ENCODE data around the gene PPIH. TPM values are rescaled to one million over a fixed set of nuclear protein-coding genes. Genes with fewer than 3 reads are reported as not detected.

Gene PPIH
- total and polyA plus RNA-seq, 2 of the 13 experiments (the other 11 are each of a cell fraction or from before 2014, with no cell fraction given): 29.9 to 72.6 TPM

DNA sequence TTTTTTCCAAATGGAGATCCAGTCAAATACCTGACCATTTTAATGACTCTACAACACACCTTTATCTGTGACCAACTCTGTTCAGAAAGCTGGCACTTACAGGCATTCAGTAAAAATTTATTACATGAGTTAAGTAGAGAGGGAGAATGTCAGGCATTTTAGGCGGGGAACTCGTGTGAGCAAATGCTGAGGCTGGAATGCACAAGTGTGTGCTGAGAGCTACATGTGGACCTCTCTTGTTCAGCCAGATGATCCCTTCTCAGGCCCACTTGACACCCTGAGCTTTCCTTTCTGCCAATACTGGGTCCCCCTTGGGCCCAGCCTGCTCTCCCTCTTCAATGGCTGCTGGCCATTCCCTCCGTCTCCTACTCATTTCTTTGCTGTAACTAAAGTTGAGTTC is 11.7 kb downstream of the PPIH start:
- WGBS (ENCODE audit: low lambda C conversion rate): 97% methylated on average over 3 of the region's 3 CpGs
- TF ChIP-seq ZNF296 (CRISPR knock-in tag; conservative IDR thresholded peaks at IDR 0.05) (no peak), NR2F2 (IDR thresholded peaks at IDR 0.05; ENCODE audit: borderline replicate concordance, low read depth) (no peak), CHCHD3 (CRISPR knock-in tag; IDR thresholded peaks at IDR 0.05) (no peak), NRL (CRISPR knock-in tag; IDR thresholded peaks at IDR 0.05; ENCODE audit: borderline replicate concordance) (no peak), ZNF280B (CRISPR knock-in tag; IDR thresholded peaks at IDR 0.05; ENCODE audit: borderline replicate concordance) (no peak), RFX3 (CRISPR knock-in tag; IDR thresholded peaks at IDR 0.05) (no peak), SMAD1 (CRISPR knock-in tag; IDR thresholded peaks at IDR 0.05; ENCODE audit: borderline replicate concordance, low read depth) (no peak), ZNF790 (CRISPR knock-in tag; IDR thresholded peaks at IDR 0.05; ENCODE audit: borderline replicate concordance) (no peak), PCBP2 (optimal IDR thresholded peaks at IDR 0.05; ENCODE audit: low read depth, low read length, poor library complexity, severe bottlenecking) (no peak), POGZ (CRISPR knock-in tag; IDR thresholded peaks at IDR 0.05) (no peak), XBP1 (CRISPR knock-in tag; IDR thresholded peaks at IDR 0.05) (no peak), SRF (IDR thresholded peaks at IDR 0.05; ENCODE audit: low read depth, low read length) (no peak), ZNF441 (CRISPR knock-in tag; IDR thresholded peaks at IDR 0.05; ENCODE audit: borderline replicate concordance) (no peak)
- TF ChIP-seq, protein P1, sequence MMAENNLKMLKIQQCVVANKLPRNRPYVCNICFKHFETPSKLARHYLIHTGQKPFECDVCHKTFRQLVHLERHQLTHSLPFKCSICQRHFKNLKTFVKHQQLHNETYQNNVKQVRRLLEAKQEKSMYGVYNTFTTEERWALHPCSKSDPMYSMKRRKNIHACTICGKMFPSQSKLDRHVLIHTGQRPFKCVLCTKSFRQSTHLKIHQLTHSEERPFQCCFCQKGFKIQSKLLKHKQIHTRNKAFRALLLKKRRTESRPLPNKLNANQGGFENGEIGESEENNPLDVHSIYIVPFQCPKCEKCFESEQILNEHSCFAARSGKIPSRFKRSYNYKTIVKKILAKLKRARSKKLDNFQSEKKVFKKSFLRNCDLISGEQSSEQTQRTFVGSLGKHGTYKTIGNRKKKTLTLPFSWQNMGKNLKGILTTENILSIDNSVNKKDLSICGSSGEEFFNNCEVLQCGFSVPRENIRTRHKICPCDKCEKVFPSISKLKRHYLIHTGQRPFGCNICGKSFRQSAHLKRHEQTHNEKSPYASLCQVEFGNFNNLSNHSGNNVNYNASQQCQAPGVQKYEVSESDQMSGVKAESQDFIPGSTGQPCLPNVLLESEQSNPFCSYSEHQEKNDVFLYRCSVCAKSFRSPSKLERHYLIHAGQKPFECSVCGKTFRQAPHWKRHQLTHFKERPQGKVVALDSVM (CRISPR knock-in tag; IDR thresholded peaks at IDR 0.05): no peak
- TF ChIP-seq, protein P2, sequence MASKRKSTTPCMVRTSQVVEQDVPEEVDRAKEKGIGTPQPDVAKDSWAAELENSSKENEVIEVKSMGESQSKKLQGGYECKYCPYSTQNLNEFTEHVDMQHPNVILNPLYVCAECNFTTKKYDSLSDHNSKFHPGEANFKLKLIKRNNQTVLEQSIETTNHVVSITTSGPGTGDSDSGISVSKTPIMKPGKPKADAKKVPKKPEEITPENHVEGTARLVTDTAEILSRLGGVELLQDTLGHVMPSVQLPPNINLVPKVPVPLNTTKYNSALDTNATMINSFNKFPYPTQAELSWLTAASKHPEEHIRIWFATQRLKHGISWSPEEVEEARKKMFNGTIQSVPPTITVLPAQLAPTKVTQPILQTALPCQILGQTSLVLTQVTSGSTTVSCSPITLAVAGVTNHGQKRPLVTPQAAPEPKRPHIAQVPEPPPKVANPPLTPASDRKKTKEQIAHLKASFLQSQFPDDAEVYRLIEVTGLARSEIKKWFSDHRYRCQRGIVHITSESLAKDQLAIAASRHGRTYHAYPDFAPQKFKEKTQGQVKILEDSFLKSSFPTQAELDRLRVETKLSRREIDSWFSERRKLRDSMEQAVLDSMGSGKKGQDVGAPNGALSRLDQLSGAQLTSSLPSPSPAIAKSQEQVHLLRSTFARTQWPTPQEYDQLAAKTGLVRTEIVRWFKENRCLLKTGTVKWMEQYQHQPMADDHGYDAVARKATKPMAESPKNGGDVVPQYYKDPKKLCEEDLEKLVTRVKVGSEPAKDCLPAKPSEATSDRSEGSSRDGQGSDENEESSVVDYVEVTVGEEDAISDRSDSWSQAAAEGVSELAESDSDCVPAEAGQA (IDR thresholded peaks at IDR 0.05; ENCODE audit: low read depth): no peak
- TF ChIP-seq, protein P2 (CRISPR knock-in tag; IDR thresholded peaks at IDR 0.05; ENCODE audit: borderline replicate concordance): no peak
- H3K4me3 ChIP-seq (replicated peaks in 1 of 3; ENCODE audit: insufficient read depth in 1 of 3, low read depth in 2 of 3, low read length in 3 of 3): no peak overlapping the region
- intact Hi-C loops (cut with micrococcal nuclease; ENCODE audit: unreplicated experiment) (no loop called here), in situ Hi-C loops (cut with HindIII; ENCODE audit: extremely low pct_ligation_motif_present, low pct_unique_long_range_greater_than_20kb) (no loop called here)
- FAIRE-seq (no peak), ATAC-seq (no peak), DNase-seq (ENCODE audit: low spot score) (no peak)
- ChIA-PET CTCF (ENCODE audit: low intra/inter-chr PET ratio, low total read pairs) (no interaction called here), POLR2A (interaction anchor here (4.6 kb wide), 1 partner anchor 12 kb away, joined by 17 read pairs; the partner anchor contains the start of gene YBX1)
- H3K36me3 ChIP-seq (replicated peaks in 1 of 2; ENCODE audit: control insufficient read depth in 1 of 2, insufficient read depth in 2 of 2, low read length in 2 of 2): peaks cover 14 to 50% of the 10 kb centered on the region in 2 experiments
- no peaks in the 10 kb centered on the region for H3K4me1 ChIP-seq (ENCODE audit: insufficient read depth, low read length)
- H3K9ac ChIP-seq (ENCODE audit: insufficient read depth, low read depth, low read length): no peak overlapping the region
- H4K20me1 ChIP-seq (ENCODE audit: insufficient read depth, low read length): no peaks in the 10 kb centered on the region
- no peak overlapping the region for H3K27ac ChIP-seq (ENCODE audit: extremely low read length, insufficient read depth, low read length)
- H2AFZ ChIP-seq (ENCODE audit: low read length): no peak overlapping the region
- no peaks in the 10 kb centered on the region for H3K27me3 ChIP-seq (ENCODE audit: control insufficient read depth in 1 of 2, insufficient read depth in 2 of 2, low read length in 2 of 2)
- no TSS peak for BruUV-seq (replicated peaks)
- H3K4me2 ChIP-seq (ENCODE audit: low read depth, low read length): no peak overlapping the region
- H3K9me3 ChIP-seq (ENCODE audit: low read length): no peaks in the 10 kb centered on the region
- H3K79me2 ChIP-seq (ENCODE audit: insufficient read depth, low read length): no peaks in the 10 kb centered on the region
